K562 (cell line): ENCODE results near the gene FAAH. TPM values are rescaled to one million over a fixed set of nuclear protein-coding genes. Genes with fewer than 3 reads are reported as not detected.

ENCODE experiments used
- ATAC-seq: fragments of 200-7000 bp; cut with Tn5 transposase; 3 replicates; pipeline ENCODE4 v1.9.1; 2020; ENCODE audit warnings: moderate library complexity
- BruUV-seq: library from RNA; stranded (reverse); fragments of 400-500 nt; replicated peaks from 2 replicates; lab custom pipeline; 2021; lab: Mats Ljungman, UMichigan
- CTCF ChIA-PET: fragments of 300-600 bp; formaldehyde crosslinking; extraction: SDS; loops from one replicate; lab custom pipeline; 2021; ENCODE audit warnings: low intra/inter-chr PET ratio; lab: Yijun Ruan, JAX
- POLR2A ChIA-PET: fragments of 300-600, 350-650 bp; sonication (Branson Sonifier 250); formaldehyde crosslinking; extraction: SDS; loops from one replicate; lab custom pipeline; 2021; ENCODE audit warnings: antibody characterized with exemption, inconsistent platforms; lab: Yijun Ruan, JAX
- DNase-seq, 4 experiments: peaks; one replicate each; pipeline versions ENCODE4 v3.0.0 to v3.0.0-alpha.2; 2011 to 2018; ENCODE audit warnings: low spot score in 3 of 4, mixed read lengths in 3 of 4; ENCODE audit errors: extremely low read depth in 1 of 4
- FAIRE-seq: peaks from 2 replicates; lab custom pipeline; 2011; peaks lifted over from hg19 to GRCh38; lab: Jason Lieb, UNC
- H2AFZ ChIP-seq: 2 replicates; pipeline ENCODE4 v1.6.0; 2011; ENCODE audit warnings: low read depth, low read length, control low read depth, inconsistent platforms
- H3K27ac ChIP-seq: fragments of 200-600 bp; 3 replicates; pipeline ENCODE4 v1.8.0; 2011; ENCODE audit warnings: low read depth, mild to moderate bottlenecking, control low read depth, inconsistent platforms, low read length, moderate library complexity, mixed read lengths; ENCODE audit errors: extremely low read depth
- H3K27me3 ChIP-seq, 2 experiments: fragments of 300-600 bp in 1 of 2; 2 replicates in 1 of 2; 3 replicates in 1 of 2; pipeline versions ENCODE4 v1.6.0 to v1.8.0; 2011; ENCODE audit warnings: inconsistent platforms in 2 of 2, low read length in 2 of 2, mild to moderate bottlenecking in 1 of 2, mixed read lengths in 1 of 2, moderate library complexity in 1 of 2; ENCODE audit not compliant: control insufficient read depth in 2 of 2, insufficient read depth in 2 of 2
- H3K36me3 ChIP-seq: fragments of 300-600 bp; 3 replicates; pipeline ENCODE4 v1.8.0; 2011; ENCODE audit warnings: mild to moderate bottlenecking, low read length, inconsistent platforms; ENCODE audit not compliant: control insufficient read depth, insufficient read depth
- H3K4me1 ChIP-seq, 2 experiments: fragments of 200-600 bp in 1 of 2; replicated peaks in 1 of 2; 2 replicates in 1 of 2; 3 replicates in 1 of 2; pipeline versions ENCODE4 v1.5.1 to v1.8.0; 2011; ENCODE audit warnings: inconsistent platforms in 2 of 2, low read length in 2 of 2, mild to moderate bottlenecking in 1 of 2, mixed read lengths in 1 of 2, moderate library complexity in 1 of 2; ENCODE audit not compliant: control insufficient read depth in 2 of 2, insufficient read depth in 2 of 2
- H3K4me2 ChIP-seq: 2 replicates; pipeline ENCODE4 v1.6.1; 2011; ENCODE audit warnings: low read length, control low read depth, inconsistent platforms, mixed read lengths; ENCODE audit not compliant: insufficient read depth
- H3K4me3 ChIP-seq: fragments of 200-600 bp; sonication (generic), shearing (Covaris generic); 2 replicates; pipeline ENCODE4 v1.5.1; 2016; ENCODE audit warnings: control low read depth, inconsistent platforms
- H3K79me2 ChIP-seq: fragments of 200-600 bp; 3 replicates; pipeline ENCODE4 v1.8.0; 2011; ENCODE audit warnings: low read length, inconsistent platforms; ENCODE audit not compliant: control insufficient read depth, insufficient read depth
- H3K9ac ChIP-seq, 2 experiments: 2 replicates each; pipeline versions ENCODE4 v1.6.0 to v1.6.1; 2011; ENCODE audit warnings: low read depth in 2 of 2, low read length in 2 of 2, control low read depth in 1 of 2, inconsistent platforms in 1 of 2, mild to moderate bottlenecking in 1 of 2, mixed read lengths in 1 of 2; ENCODE audit not compliant: insufficient read depth in 1 of 2
- H3K9me1 ChIP-seq: one replicate; pipeline ENCODE4 v1.6.0; 2011; ENCODE audit warnings: inconsistent platforms, mild to moderate bottlenecking, low read length, moderate library complexity; ENCODE audit not compliant: control insufficient read depth, insufficient read depth
- H3K9me3 ChIP-seq: replicated peaks from 2 replicates; pipeline ENCODE4 v1.5.1; 2011; ENCODE audit warnings: low read depth, low read length, inconsistent platforms; ENCODE audit not compliant: control insufficient read depth, insufficient read depth
- H4K20me1 ChIP-seq: replicated peaks from 2 replicates; pipeline ENCODE4 v1.6.1; 2011; ENCODE audit warnings: low read length, inconsistent platforms, mixed read lengths; ENCODE audit not compliant: control insufficient read depth, insufficient read depth
- HMGN3 ChIP-seq: IDR thresholded peaks from 2 replicates; pipeline ENCODE4 v1.6.1; 2011; ENCODE audit warnings: borderline replicate concordance, low read depth, mild to moderate bottlenecking, mixed read lengths, low read length; ENCODE audit not compliant: insufficient read length; ENCODE audit errors: extremely low read depth
- NFE2 ChIP-seq: IDR thresholded peaks from 2 replicates; pipeline ENCODE4 v1.6.1; 2014; ENCODE audit warnings: antibody characterized with exemption, low read depth
- NR2C1 ChIP-seq, 2 experiments: fragments of 450-650 bp; IDR thresholded peaks; 2 replicates each; pipeline ENCODE4 v1.6.1; 2017; ENCODE audit warnings: mild to moderate bottlenecking in 2 of 2, antibody characterized with exemption in 1 of 2, inconsistent platforms in 1 of 2, missing compliant biosample characterization in 1 of 2, missing genetic modification characterization in 1 of 2
- PRDM10 ChIP-seq: fragments of 450-650 bp; IDR thresholded peaks from 2 replicates; pipeline ENCODE4 v1.6.1; 2018; ENCODE audit not compliant: partially characterized antibody
- THAP7 ChIP-seq: fragments of 250-450 bp; sonication (Bioruptor Pico); IDR thresholded peaks from 2 replicates; pipeline ENCODE4 v1.5.0; 2021
- ZBTB7A ChIP-seq: IDR thresholded peaks from 2 replicates; pipeline ENCODE4 v1.6.1; 2011; ENCODE audit warnings: low read depth, mild to moderate bottlenecking, low read length, moderate library complexity, borderline replicate concordance; ENCODE audit not compliant: control insufficient read depth
- ZFX ChIP-seq: sonication (generic); formaldehyde crosslinking; IDR thresholded peaks from 2 replicates; pipeline ENCODE4 v1.8.0; 2022; ENCODE audit warnings: mild to moderate bottlenecking, missing genetic modification reagents, moderate library complexity
- ZNF41 ChIP-seq: fragments of 250-450 bp; sonication (Bioruptor Pico); conservative IDR thresholded peaks from 2 replicates; pipeline ENCODE4 v1.4.0; 2020; ENCODE audit warnings: mild to moderate bottlenecking
- WGBS: fragments of 100-300 bp; shearing (Covaris generic); methylation state at CpG from one replicate; pipeline ENCODE4 v1.1.6; 2016; ENCODE audit warnings: low coverage, mixed read lengths; ENCODE audit not compliant: insufficient coverage; ENCODE audit errors: missing lambda C conversion rate; 5-methylcytosine and 5-hydroxymethylcytosine counted together
- in situ Hi-C: fragments of 300-500 bp; cut with MboI; formaldehyde crosslinking; loops from 4 replicates; pipeline ENCODE4 v1.15.0; 2018; ENCODE audit warnings: inconsistent platforms, mixed read lengths
- intact Hi-C: fragments of 100-400 bp; cut with micrococcal nuclease; formaldehyde crosslinking; loops from 2 replicates; pipeline ENCODE4 v1.14.2; 2022
- polyA plus RNA-seq, 8 experiments: library from polyadenylated mRNA; depleted of rRNA in 4 of 8; stranded (reverse) in 5 of 8; unstranded in 3 of 8; fragments of >200 nt; fragmentation: Nextera tagmentation in 2 of 8; fragmentation: Illumina TruSeq in 1 of 8; extraction: Ambion mirVana in 2 of 8; extraction: Trizol in 1 of 8; gene quantifications; 2 replicates each; pipeline versions ENCODE4 v1.2.1 to v1.2.3, GENCODE V29; 2011 to 2014; ENCODE audit warnings: inconsistent platforms in 1 of 8, missing spikeins in 1 of 8
- total RNA-seq, 7 experiments: library from RNA; depleted of rRNA in 6 of 7; stranded (reverse); fragments of >200 nt in 6 of 7; fragmentation: Illumina TruSeq in 2 of 7; extraction: Trizol in 2 of 7; gene quantifications; 2 replicates each; pipeline versions ENCODE4 v1.2.1 to v1.2.3, GENCODE V29; 2011 to 2021; ENCODE audit warnings: low replicate concordance in 1 of 7

FAAH gene
- total and polyA plus RNA-seq, 9 of the 15 experiments (the other 6 are each of a cell fraction or from before 2014, with no cell fraction given), result 0.06 to 1.1 (median 0.32) TPM

DNA sequence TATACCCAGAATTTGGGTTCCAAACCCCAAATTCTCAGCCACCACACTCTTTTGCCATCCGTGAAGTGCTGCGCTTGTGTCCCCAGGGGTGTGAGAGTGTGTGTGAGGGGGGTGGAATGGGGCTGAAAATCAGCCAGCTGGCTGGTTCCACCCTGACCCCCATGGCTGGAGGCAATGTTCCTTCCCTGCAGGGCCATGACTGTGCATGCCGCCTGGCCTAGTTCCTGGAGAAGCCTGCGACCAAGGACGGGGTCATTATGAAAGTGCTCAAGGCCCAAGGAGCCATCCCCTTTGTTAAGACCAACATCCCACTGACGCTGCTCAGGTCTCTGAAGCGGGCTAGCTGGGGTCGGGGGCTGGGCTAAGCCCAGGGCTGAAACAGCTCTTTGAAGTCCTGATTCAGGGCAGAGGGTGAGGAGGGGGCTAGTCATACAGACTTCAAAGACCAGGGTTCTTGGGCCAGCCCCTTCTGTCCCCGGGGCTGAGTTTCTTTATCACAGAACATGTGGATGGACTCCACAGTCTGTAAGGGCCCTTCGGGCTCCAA lies 38.7 kb downstream of the FAAH start:
- peak; percentile 7; the same call in 1 of the 3 replicates for ATAC-seq
- POLR2A ChIA-PET, result interaction anchor here (0.6 to 2.5 kb wide), 15 partner anchors 9 to 1862 kb away, joined by 3 to 14 read pairs (median 4); partner anchors contain the start of gene MKNK1
- CTCF ChIA-PET, result no interaction called here
- H3K9me3 ChIP-seq, result no peaks in the 10 kb centered on the region
- H3K79me2 ChIP-seq, result no peaks in the 10 kb centered on the region
- no peaks in the 10 kb centered on the region for H3K36me3 ChIP-seq
- no peaks in the 10 kb centered on the region for H4K20me1 ChIP-seq
- H3K4me1 ChIP-seq, result peaks cover 7 to 15% of the 10 kb centered on the region in 2 experiments
- no peak overlapping the region for H3K4me2 ChIP-seq
- peak overlapping the region in 1 of 2 experiments; percentile 49; a peak in 2 of 4 replicates for H3K9ac ChIP-seq
- in situ Hi-C loops (no loop called here), intact Hi-C loops (no loop called here)
- no peak for FAIRE-seq
- H3K27ac ChIP-seq, result no peak overlapping the region
- H3K4me3 ChIP-seq, result no peak overlapping the region
- peak overlapping the region; percentile 40 for H2AFZ ChIP-seq
- H3K9me1 ChIP-seq, result no peaks in the 10 kb centered on the region
- WGBS, result 24% methylated on average over 10 of the region's 10 CpGs
- peaks cover 3 to 7% of the 10 kb centered on the region in 2 experiments; a peak in 3 of 5 replicates for H3K27me3 ChIP-seq
- 0 out of 2 replicates have a peak, but pooled peaks have one; percentile 29 for TF ChIP-seq ZFX (CRISPR knock-in tag)
- 0 out of 2 replicates have a peak, but pooled peaks have one; percentile 5 for TF ChIP-seq ZBTB7A
- 0 out of 2 replicates have a peak, but pooled peaks have one; percentile 12 for TF ChIP-seq NFE2
- TF ChIP-seq NR2C1 (IDR thresholded peaks at IDR 0.05), result no peak
- no peak for TF ChIP-seq NR2C1 (tag; IDR thresholded peaks at IDR 0.05)
- TF ChIP-seq PRDM10, result peak; percentile 6
- TF ChIP-seq HMGN3, result no peak
- TF ChIP-seq THAP7, result no peak
- no peak for TF ChIP-seq ZNF41 (CRISPR knock-in tag)
- no TSS peak for BruUV-seq
- no peak for DNase-seq
